Peyer's patch (tissue), 4 donors: Measurements from ENCODE around the gene PRKCA. TPM values are rescaled to one million over a fixed set of nuclear protein-coding genes. Genes with fewer than 3 reads are reported as not detected.

ENCODE experiments used
- DNase-seq, 3 donors: peaks; one replicate each; pipeline ENCODE4 v3.0.0-alpha.2; 2017 to 2019
- H3K27ac ChIP-seq, 4 donors: fragments of 200-600 bp; sonication (generic); one replicate each; pipeline ENCODE4 v1.5.1; 2016 to 2019
- H3K27me3 ChIP-seq, 2 donors: fragments of 200-600 bp; sonication (generic); one replicate each; pipeline ENCODE4 v1.5.1; 2019
- H3K36me3 ChIP-seq, 3 donors: fragments of 200-600 bp; sonication (generic); one replicate each; pipeline ENCODE4 v1.5.1; 2016 to 2019
- H3K4me1 ChIP-seq, 4 donors: fragments of 200-600 bp; sonication (generic); one replicate each; pipeline ENCODE4 v1.5.1; 2016 to 2019
- H3K4me3 ChIP-seq, 4 donors: fragments of 200-600 bp; sonication (generic); 1 replicate in 3 of 4; 2 replicates in 1 of 4; pipeline ENCODE4 v1.5.1; 2016 to 2019; ENCODE audit warnings: mild to moderate bottlenecking in 1 of 4
- H3K9me3 ChIP-seq, 4 donors: fragments of 200-600 bp; sonication (generic); one replicate each; pipeline ENCODE4 v1.5.1; 2016 to 2019; ENCODE audit warnings: mild to moderate bottlenecking in 1 of 4
- POLR2A ChIP-seq, 2 donors: fragments of 450-650 bp; IDR thresholded peaks; one replicate each; pipeline ENCODE4 v1.5.1; 2017; ENCODE audit warnings: antibody characterized with exemption in 2 of 2, mild to moderate bottlenecking in 2 of 2, moderate library complexity in 2 of 2
- total RNA-seq, 4 donors: library from RNA; depleted of rRNA; stranded (reverse); fragments of >200 nt; gene quantifications; one replicate each; pipeline ENCODE4 v1.1.0, GENCODE V29; 2016
- TF ChIP-seq, protein P1 (sequence below), 6 experiments: fragments of 450-650 bp in 4 of 6; fragments of 200-600 bp in 2 of 6; sonication (generic) in 1 of 6; IDR thresholded peaks; one replicate each; pipeline ENCODE4 v1.5.1; 2017 to 2019; ENCODE audit warnings: antibody characterized with exemption in 6 of 6, mild to moderate bottlenecking in 3 of 6, moderate library complexity in 1 of 6

Gene PRKCA
- total RNA-seq, 4 donors from 2014 or later: 32.2 to 47.0 (median 43.5) TPM

DNA sequence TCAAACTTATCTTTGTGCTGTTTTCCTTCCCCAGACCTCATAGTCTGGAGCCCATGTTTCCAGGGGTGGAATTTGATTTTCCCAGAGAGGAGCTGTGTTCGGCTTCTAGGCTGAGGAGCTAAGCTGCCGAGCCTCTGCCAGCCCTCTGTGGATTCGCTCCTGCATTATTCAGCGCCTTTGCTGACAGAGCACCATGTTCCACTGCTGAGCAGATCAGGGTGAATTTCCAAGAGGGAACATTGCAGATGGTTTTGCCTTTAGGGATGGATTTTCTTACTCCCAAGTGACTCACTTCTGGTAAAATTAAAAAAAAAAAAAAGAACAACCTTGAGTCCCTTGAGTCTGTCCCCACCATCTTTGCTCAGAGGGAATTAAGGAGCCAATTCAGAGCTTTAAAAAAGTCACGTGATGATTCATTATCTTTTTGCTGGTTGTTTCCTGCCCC is 229.5 kb downstream of the PRKCA start:
- no peaks in the 10 kb centered on the region for H3K4me1 ChIP-seq
- no peaks in the 10 kb centered on the region for H3K27me3 ChIP-seq
- DNase-seq: no peak
- TF ChIP-seq POLR2A (IDR thresholded peaks at IDR 0.05): no peak
- TF ChIP-seq, protein P1, sequence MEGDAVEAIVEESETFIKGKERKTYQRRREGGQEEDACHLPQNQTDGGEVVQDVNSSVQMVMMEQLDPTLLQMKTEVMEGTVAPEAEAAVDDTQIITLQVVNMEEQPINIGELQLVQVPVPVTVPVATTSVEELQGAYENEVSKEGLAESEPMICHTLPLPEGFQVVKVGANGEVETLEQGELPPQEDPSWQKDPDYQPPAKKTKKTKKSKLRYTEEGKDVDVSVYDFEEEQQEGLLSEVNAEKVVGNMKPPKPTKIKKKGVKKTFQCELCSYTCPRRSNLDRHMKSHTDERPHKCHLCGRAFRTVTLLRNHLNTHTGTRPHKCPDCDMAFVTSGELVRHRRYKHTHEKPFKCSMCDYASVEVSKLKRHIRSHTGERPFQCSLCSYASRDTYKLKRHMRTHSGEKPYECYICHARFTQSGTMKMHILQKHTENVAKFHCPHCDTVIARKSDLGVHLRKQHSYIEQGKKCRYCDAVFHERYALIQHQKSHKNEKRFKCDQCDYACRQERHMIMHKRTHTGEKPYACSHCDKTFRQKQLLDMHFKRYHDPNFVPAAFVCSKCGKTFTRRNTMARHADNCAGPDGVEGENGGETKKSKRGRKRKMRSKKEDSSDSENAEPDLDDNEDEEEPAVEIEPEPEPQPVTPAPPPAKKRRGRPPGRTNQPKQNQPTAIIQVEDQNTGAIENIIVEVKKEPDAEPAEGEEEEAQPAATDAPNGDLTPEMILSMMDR (IDR thresholded peaks at IDR 0.05): no peak
- no peak overlapping the region for H3K27ac ChIP-seq
- no peaks in the 10 kb centered on the region for H3K36me3 ChIP-seq
- H3K4me3 ChIP-seq: no peak overlapping the region
- H3K9me3 ChIP-seq: no peaks in the 10 kb centered on the region

DNA sequence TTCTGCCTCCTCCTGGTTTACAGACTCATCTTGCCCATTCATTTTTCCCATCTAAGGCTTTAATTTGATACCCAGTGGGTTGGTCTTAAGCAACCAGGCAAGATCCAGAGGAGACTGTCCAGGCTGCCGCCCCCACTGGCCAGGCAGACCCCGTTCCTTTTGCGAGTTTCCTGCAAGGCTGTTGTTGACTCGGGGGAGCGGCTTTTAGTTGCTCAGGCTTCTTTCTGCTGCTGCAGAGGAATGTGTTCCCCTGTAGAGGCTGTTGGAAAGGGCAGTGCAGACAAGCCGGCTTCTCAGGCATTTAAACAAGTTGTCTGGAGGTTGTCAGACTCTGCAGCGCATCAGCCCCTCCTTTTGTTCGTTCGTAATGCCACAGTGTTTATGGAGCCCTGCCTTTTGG is 231.2 kb downstream of the PRKCA start:
- H3K27me3 ChIP-seq: no peaks in the 10 kb centered on the region
- no peaks in the 10 kb centered on the region for H3K4me1 ChIP-seq
- no peak overlapping the region for H3K4me3 ChIP-seq
- no peak for DNase-seq
- H3K36me3 ChIP-seq: no peaks in the 10 kb centered on the region
- peak overlapping the region in 1 of 4 donors; percentile 41 for H3K27ac ChIP-seq
- no peaks in the 10 kb centered on the region for H3K9me3 ChIP-seq
- no peak for TF ChIP-seq POLR2A (IDR thresholded peaks at IDR 0.05)
- TF ChIP-seq, protein P1 (IDR thresholded peaks at IDR 0.05): no peak

DNA sequence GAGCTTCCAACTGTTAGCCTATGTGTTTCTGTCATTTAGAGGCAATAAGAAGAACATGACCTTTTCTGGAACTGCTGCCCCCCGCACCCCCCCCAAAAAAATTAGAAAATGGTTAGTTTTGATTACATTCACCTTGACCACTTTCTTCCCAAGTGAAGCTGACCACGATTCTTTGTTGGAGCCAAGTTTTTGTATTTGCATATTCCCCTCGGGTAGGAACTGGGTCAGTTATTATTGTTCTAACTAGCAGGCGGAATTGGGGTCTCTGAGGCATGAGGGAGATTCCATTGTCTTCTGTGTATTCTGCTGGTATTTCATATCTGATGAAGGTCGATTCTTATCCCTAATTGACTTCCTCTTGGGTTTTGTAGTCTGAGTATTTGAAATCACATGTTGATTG is 231.6 kb downstream of the PRKCA start:
- H3K27ac ChIP-seq: peak overlapping the region in 1 of 4 donors; percentile 41
- no peak for TF ChIP-seq POLR2A (IDR thresholded peaks at IDR 0.05)
- TF ChIP-seq, protein P1 (IDR thresholded peaks at IDR 0.05): no peak
- no peak for DNase-seq
- no peaks in the 10 kb centered on the region for H3K9me3 ChIP-seq
- H3K36me3 ChIP-seq: no peaks in the 10 kb centered on the region
- no peak overlapping the region for H3K4me3 ChIP-seq
- H3K27me3 ChIP-seq: no peaks in the 10 kb centered on the region
- no peaks in the 10 kb centered on the region for H3K4me1 ChIP-seq

DNA sequence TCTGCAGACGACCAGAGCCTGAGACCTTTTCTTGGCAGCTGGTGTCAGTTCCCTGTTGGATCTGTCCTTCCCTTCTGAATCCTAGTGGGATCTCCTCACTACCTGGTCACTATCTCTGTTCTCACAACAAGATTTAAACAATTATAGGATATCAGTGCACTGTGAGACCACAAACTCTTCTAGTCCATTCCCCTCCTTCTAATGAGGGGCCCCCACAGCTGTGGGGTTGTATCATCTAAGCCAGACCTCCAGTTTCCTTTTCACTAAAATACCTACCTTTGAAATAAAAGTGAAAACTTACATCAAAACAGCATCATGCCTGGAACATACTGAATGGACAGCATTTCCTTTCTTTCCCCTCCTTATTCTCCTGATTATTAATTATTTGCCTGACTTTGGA is 233.2 kb downstream of the PRKCA start:
- H3K36me3 ChIP-seq: no peaks in the 10 kb centered on the region
- H3K27ac ChIP-seq: no peak overlapping the region
- H3K27me3 ChIP-seq: no peaks in the 10 kb centered on the region
- TF ChIP-seq, protein P1 (IDR thresholded peaks at IDR 0.05): no peak
- DNase-seq: no peak
- H3K9me3 ChIP-seq: no peaks in the 10 kb centered on the region
- H3K4me1 ChIP-seq: peaks cover 0 to 4% (median 0%) of the 10 kb centered on the region in 4 donors
- no peak overlapping the region for H3K4me3 ChIP-seq

DNA sequence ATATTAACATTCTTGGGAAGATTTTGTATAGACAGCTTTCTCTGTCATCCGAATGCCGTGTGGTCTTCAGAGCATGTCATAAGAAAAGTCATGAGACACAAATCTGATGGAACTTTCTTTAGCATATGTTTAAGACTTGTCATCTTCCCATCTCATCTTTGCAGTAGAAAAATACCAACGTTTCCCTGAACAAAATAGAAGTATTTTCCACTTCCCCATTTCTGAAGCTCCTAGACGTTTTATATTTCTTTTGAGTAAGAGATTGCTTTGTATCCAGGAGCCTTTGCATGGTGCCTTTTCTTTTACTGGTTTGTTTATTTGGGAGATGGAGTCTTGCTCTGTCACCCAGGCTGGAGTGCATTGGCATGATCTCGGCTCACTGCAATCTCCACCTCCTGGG is 235.1 kb downstream of the PRKCA start:
- TF ChIP-seq POLR2A (IDR thresholded peaks at IDR 0.05): no peak
- TF ChIP-seq, protein P1 (IDR thresholded peaks at IDR 0.05): no peak
- H3K9me3 ChIP-seq: no peaks in the 10 kb centered on the region
- no peak for DNase-seq
- H3K4me3 ChIP-seq: no peak overlapping the region
- no peaks in the 10 kb centered on the region for H3K27me3 ChIP-seq
- peaks cover 0 to 21% (median 0%) of the 10 kb centered on the region in 4 donors for H3K4me1 ChIP-seq
- H3K27ac ChIP-seq: no peak overlapping the region
- no peaks in the 10 kb centered on the region for H3K36me3 ChIP-seq

DNA sequence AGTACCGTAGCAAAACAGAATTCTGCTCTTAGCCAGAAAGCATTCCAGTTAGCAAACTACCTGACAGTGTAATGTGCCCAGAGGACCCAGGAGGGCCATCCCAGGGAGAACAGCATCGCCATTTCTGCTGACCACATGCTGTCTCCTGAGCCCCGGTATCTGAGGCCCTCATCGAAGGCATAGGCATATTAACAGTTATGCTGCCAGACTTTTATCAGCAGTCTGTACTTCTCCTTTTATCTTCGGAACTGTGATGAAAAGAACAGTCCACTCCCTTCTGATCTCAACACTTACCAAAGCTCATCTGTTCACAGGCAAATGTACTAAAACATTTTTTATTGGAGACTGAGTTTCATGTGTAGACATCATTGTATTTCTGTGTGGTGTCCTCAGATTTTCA is 236.4 kb downstream of the PRKCA start:
- Histone ChIP-seq H3K9me3 (no peaks in the 10 kb centered on the region), H3K4me1 (peaks cover 0 to 21% (median 0%) of the 10 kb centered on the region in 4 donors), H3K27me3 (no peaks in the 10 kb centered on the region), H3K27ac (no peak overlapping the region), H3K4me3 (no peak overlapping the region), H3K36me3 (no peaks in the 10 kb centered on the region)
- no peak for DNase-seq
- no peak for TF ChIP-seq POLR2A (IDR thresholded peaks at IDR 0.05)
- TF ChIP-seq, protein P1 (IDR thresholded peaks at IDR 0.05): no peak
